CD4-positive, CD25-positive, alpha-beta regulatory T cell (primary cell): Measurements from ENCODE around the gene DCAF15. TPM values are rescaled to one million over a fixed set of nuclear protein-coding genes. Genes with fewer than 3 reads are reported as not detected.

Experiments
- ATAC-seq, 2 donors: fragments of 150-1000 bp; cut with Tn5 transposase; one replicate each; pipeline ENCODE4 v1.10.0; 2021; ENCODE audit warnings: low read depth in 2 of 2, moderate number of reproducible peaks in 2 of 2, moderate library complexity in 1 of 2
- DNase-seq, 3 donors: peaks; one replicate each; pipeline versions ENCODE4 v3.0.0 to v3.0.0-alpha.2; 2012 to 2022; ENCODE audit warnings: mixed read lengths in 1 of 3
- H3K27ac ChIP-seq: one replicate; pipeline ENCODE4 v1.7.0; 2013; ENCODE audit warnings: mild to moderate bottlenecking, low read length; ENCODE audit not compliant: insufficient read depth, poor library complexity, severe bottlenecking
- H3K27me3 ChIP-seq: one replicate; pipeline ENCODE4 v1.7.0; 2013; ENCODE audit warnings: low read length; ENCODE audit not compliant: control insufficient read depth, insufficient read depth
- H3K36me3 ChIP-seq: one replicate; pipeline ENCODE4 v1.7.0; 2013; ENCODE audit warnings: mild to moderate bottlenecking, low read length, moderate library complexity; ENCODE audit not compliant: control insufficient read depth, insufficient read depth
- H3K4me1 ChIP-seq: 2 replicates; pipeline ENCODE4 v1.7.0; 2013; ENCODE audit warnings: mild to moderate bottlenecking, low read length; ENCODE audit not compliant: insufficient read depth, control insufficient read depth, poor library complexity, severe bottlenecking
- H3K4me3 ChIP-seq: one replicate; pipeline ENCODE4 v1.7.0; 2013; ENCODE audit warnings: low read depth, mild to moderate bottlenecking, low read length, moderate library complexity
- H3K9me3 ChIP-seq, 2 experiments: 1 replicate in 1 of 2; 2 replicates in 1 of 2; pipeline ENCODE4 v1.7.0; 2013; ENCODE audit warnings: low read length in 2 of 2, mild to moderate bottlenecking in 1 of 2, moderate library complexity in 1 of 2; ENCODE audit not compliant: control insufficient read depth in 2 of 2
- H3K27ac Mint-ChIP-seq, 3 donors: one replicate each; pipeline ENCODE4 v1.8.0; 2020 to 2022; ENCODE audit warnings: mild to moderate bottlenecking in 3 of 3, mixed read lengths in 3 of 3, moderate library complexity in 2 of 3
- H3K27me3 Mint-ChIP-seq: one replicate; pipeline ENCODE4 v1.8.0; 2022; ENCODE audit warnings: mild to moderate bottlenecking, mixed read lengths
- H3K36me3 Mint-ChIP-seq: one replicate; pipeline ENCODE4 v1.8.0; 2020; ENCODE audit warnings: mixed read lengths
- H3K4me1 Mint-ChIP-seq, 4 donors: one replicate each; pipeline ENCODE4 v1.8.0; 2020 to 2022; ENCODE audit warnings: mixed read lengths in 4 of 4, mild to moderate bottlenecking in 1 of 4
- H3K4me3 Mint-ChIP-seq, 4 donors: one replicate each; pipeline ENCODE4 v1.8.0; 2020 to 2022; ENCODE audit warnings: mild to moderate bottlenecking in 4 of 4, mixed read lengths in 4 of 4, moderate library complexity in 3 of 4
- H3K9me3 Mint-ChIP-seq, 7 donors: one replicate each; pipeline ENCODE4 v1.8.0; 2020 to 2022; ENCODE audit warnings: mixed read lengths in 7 of 7, mild to moderate bottlenecking in 3 of 7, moderate library complexity in 2 of 7
- polyA plus RNA-seq, 4 donors: library from polyadenylated mRNA; unstranded; fragments of 300-500 nt; fragmentation: Illumina TruSeq; gene quantifications; one replicate each; pipeline ENCODE4 v1.2.3, GENCODE V29; 2021
- total RNA-seq: library from RNA; stranded (reverse); gene quantifications from one replicate; pipeline ENCODE4 v1.2.3, GENCODE V29; 2022

DCAF15 gene
- total and polyA plus RNA-seq, 5 donors from 2014 or later, result 5.3 to 82.9 (median 6.2) TPM

- H3K4me1 Mint-ChIP-seq, result peaks cover 0 to 89% (median 28%) of the 10 kb centered on the region in 4 donors
- peaks cover 79% of the 10 kb centered on the region for H3K4me1 ChIP-seq
- DNase-seq (no peak), ATAC-seq (no peak)
- H3K27me3 Mint-ChIP-seq, result no peaks in the 10 kb centered on the region
- H3K4me3 Mint-ChIP-seq, result peak overlapping the region; percentile 64 to 85 (median 76)
- H3K9me3 Mint-ChIP-seq, result no peaks in the 10 kb centered on the region
- H3K27ac ChIP-seq, result peak overlapping the region; percentile 98
- no peaks in the 10 kb centered on the region for H3K36me3 ChIP-seq
- H3K27me3 ChIP-seq, result no peaks in the 10 kb centered on the region
- H3K9me3 ChIP-seq, result no peaks in the 10 kb centered on the region
- peaks cover 18% of the 10 kb centered on the region for H3K36me3 Mint-ChIP-seq
- no peak overlapping the region for H3K4me3 ChIP-seq
- H3K27ac Mint-ChIP-seq, result peak overlapping the region; percentile 92 to 99 (median 99)
Measured at GRCh38 chr19:13984875-13985741, 32.8 kb downstream of the DCAF15 start.

GRCh38 chr19:13985771-13986347 is 33.5 kb downstream of the DCAF15 start:
- DNase-seq, result no peak
- Histone ChIP-seq H3K36me3 (no peaks in the 10 kb centered on the region), H3K4me1 (peaks cover 77% of the 10 kb centered on the region), H3K27me3 (no peaks in the 10 kb centered on the region), H3K27ac (peak overlapping the region; percentile 98), H3K9me3 (no peaks in the 10 kb centered on the region), H3K4me3 (no peak overlapping the region)
- H3K4me1 Mint-ChIP-seq, result peaks cover 0 to 91% (median 28%) of the 10 kb centered on the region in 4 donors
- peaks cover 23% of the 10 kb centered on the region for H3K36me3 Mint-ChIP-seq
- peak overlapping the region in 3 of 4 donors; percentile 74 to 85 (median 84) for H3K4me3 Mint-ChIP-seq
- peak in 1 of 2 donors; percentile 5 for ATAC-seq
- H3K9me3 Mint-ChIP-seq, result no peaks in the 10 kb centered on the region
- peak overlapping the region; percentile 92 to 99 (median 99) for H3K27ac Mint-ChIP-seq
- no peaks in the 10 kb centered on the region for H3K27me3 Mint-ChIP-seq

GRCh38 chr19:13986348-13986904 is 34.1 kb downstream of the DCAF15 start:
- Mint-ChIP-seq H3K36me3 (peaks cover 28% of the 10 kb centered on the region), H3K4me1 (peaks cover 0 to 90% (median 29%) of the 10 kb centered on the region in 4 donors), H3K9me3 (no peaks in the 10 kb centered on the region), H3K27ac (peak overlapping the region; percentile 92 to 99 (median 95)), H3K27me3 (no peaks in the 10 kb centered on the region), H3K4me3 (peak overlapping the region; percentile 77 to 85 (median 81))
- Histone ChIP-seq H3K36me3 (no peaks in the 10 kb centered on the region), H3K9me3 (no peaks in the 10 kb centered on the region), H3K4me3 (peak overlapping the region; percentile 62), H3K27ac (peak overlapping the region; percentile 98), H3K27me3 (no peaks in the 10 kb centered on the region), H3K4me1 (peaks cover 77% of the 10 kb centered on the region)
- ATAC-seq (peak; percentile 91 to 92), DNase-seq (peak; percentile 97 to 99 (median 97))

GRCh38 chr19:13987101-13987890 is 35.0 kb downstream of the DCAF15 start:
- Mint-ChIP-seq H3K27me3 (no peaks in the 10 kb centered on the region), H3K36me3 (peaks cover 28% of the 10 kb centered on the region), H3K9me3 (no peaks in the 10 kb centered on the region), H3K27ac (peak overlapping the region; percentile 92 to 99 (median 95)), H3K4me3 (peak overlapping the region; percentile 77 to 85 (median 81)), H3K4me1 (peaks cover 0 to 81% (median 29%) of the 10 kb centered on the region in 4 donors)
- no peaks in the 10 kb centered on the region for H3K27me3 ChIP-seq
- no peaks in the 10 kb centered on the region for H3K9me3 ChIP-seq
- peaks cover 2% of the 10 kb centered on the region for H3K36me3 ChIP-seq
- peak overlapping the region; percentile 98 for H3K27ac ChIP-seq
- H3K4me1 ChIP-seq, result peaks cover 69% of the 10 kb centered on the region
- peak overlapping the region; percentile 62 for H3K4me3 ChIP-seq
- ATAC-seq (no peak), DNase-seq (no peak)

GRCh38 chr19:13989487-13989886 is 37.2 kb downstream of the DCAF15 start:
- Mint-ChIP-seq H3K27me3 (no peaks in the 10 kb centered on the region), H3K4me3 (no peak overlapping the region), H3K36me3 (peaks cover 31% of the 10 kb centered on the region), H3K4me1 (peaks cover 0 to 65% (median 24%) of the 10 kb centered on the region in 4 donors), H3K9me3 (no peaks in the 10 kb centered on the region), H3K27ac (peak overlapping the region in 2 of 3 donors; percentile 91 to 99)
- no peaks in the 10 kb centered on the region for H3K27me3 ChIP-seq
- peaks cover 50% of the 10 kb centered on the region for H3K4me1 ChIP-seq
- ATAC-seq (no peak), DNase-seq (no peak)
- H3K36me3 ChIP-seq, result peaks cover 6% of the 10 kb centered on the region
- no peaks in the 10 kb centered on the region for H3K9me3 ChIP-seq
- H3K4me3 ChIP-seq, result no peak overlapping the region
- H3K27ac ChIP-seq, result no peak overlapping the region

GRCh38 chr19:13990085-13990484 is 37.8 kb downstream of the DCAF15 start:
- Histone ChIP-seq H3K4me1 (peaks cover 44% of the 10 kb centered on the region), H3K27ac (no peak overlapping the region), H3K4me3 (no peak overlapping the region), H3K27me3 (no peaks in the 10 kb centered on the region), H3K9me3 (no peaks in the 10 kb centered on the region), H3K36me3 (peaks cover 6% of the 10 kb centered on the region)
- H3K36me3 Mint-ChIP-seq, result peaks cover 31% of the 10 kb centered on the region
- no peaks in the 10 kb centered on the region for H3K27me3 Mint-ChIP-seq
- DNase-seq (no peak), ATAC-seq (no peak)
- no peaks in the 10 kb centered on the region for H3K9me3 Mint-ChIP-seq
- no peak overlapping the region for H3K4me3 Mint-ChIP-seq
- H3K4me1 Mint-ChIP-seq, result peaks cover 0 to 61% (median 21%) of the 10 kb centered on the region in 4 donors
- H3K27ac Mint-ChIP-seq, result peak overlapping the region in 1 of 3 donors; percentile 91

- Mint-ChIP-seq H3K27me3 (no peaks in the 10 kb centered on the region), H3K36me3 (peaks cover 31% of the 10 kb centered on the region), H3K27ac (peak overlapping the region in 2 of 3 donors; percentile 33 to 67), H3K4me1 (peaks cover 0 to 43% (median 9%) of the 10 kb centered on the region in 4 donors), H3K9me3 (no peaks in the 10 kb centered on the region), H3K4me3 (no peak overlapping the region)
- no peak overlapping the region for H3K27ac ChIP-seq
- ATAC-seq (no peak), DNase-seq (no peak)
- H3K4me1 ChIP-seq, result peaks cover 25% of the 10 kb centered on the region
- no peak overlapping the region for H3K4me3 ChIP-seq
- peaks cover 6% of the 10 kb centered on the region for H3K36me3 ChIP-seq
- H3K9me3 ChIP-seq, result no peaks in the 10 kb centered on the region
- H3K27me3 ChIP-seq, result no peaks in the 10 kb centered on the region
Measured at GRCh38 chr19:13992025-13992424, 39.7 kb downstream of the DCAF15 start.
